ENCODE measurements around the gene G6PC2. TPM values are rescaled to one million over a fixed set of nuclear protein-coding genes. Genes with fewer than 3 reads are reported as not detected.

The G6PC2 gene
- total RNA-seq, 6 donors from 2014 or later, result not detected

DNA sequence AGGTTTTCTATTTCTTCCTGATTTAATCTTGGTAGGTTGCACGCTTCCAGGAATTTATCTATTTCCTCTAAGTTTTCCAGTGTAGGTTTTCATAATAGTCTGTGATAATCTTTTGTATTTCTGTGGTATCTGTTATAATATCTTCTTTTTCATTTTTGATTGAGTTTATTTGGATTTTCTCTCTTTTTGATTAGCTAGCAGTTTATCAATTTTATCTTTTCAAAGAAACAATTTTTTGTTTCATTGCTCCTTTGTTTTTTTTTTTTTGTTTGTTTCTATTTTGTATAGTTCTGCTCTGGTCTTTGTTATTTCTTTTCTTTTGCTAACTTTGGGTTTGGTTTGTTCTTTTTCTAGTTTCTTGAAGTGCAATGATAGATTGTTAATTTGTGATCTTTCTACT, 51.3 kb downstream of the G6PC2 start:
- TF ChIP-seq, protein P1, sequence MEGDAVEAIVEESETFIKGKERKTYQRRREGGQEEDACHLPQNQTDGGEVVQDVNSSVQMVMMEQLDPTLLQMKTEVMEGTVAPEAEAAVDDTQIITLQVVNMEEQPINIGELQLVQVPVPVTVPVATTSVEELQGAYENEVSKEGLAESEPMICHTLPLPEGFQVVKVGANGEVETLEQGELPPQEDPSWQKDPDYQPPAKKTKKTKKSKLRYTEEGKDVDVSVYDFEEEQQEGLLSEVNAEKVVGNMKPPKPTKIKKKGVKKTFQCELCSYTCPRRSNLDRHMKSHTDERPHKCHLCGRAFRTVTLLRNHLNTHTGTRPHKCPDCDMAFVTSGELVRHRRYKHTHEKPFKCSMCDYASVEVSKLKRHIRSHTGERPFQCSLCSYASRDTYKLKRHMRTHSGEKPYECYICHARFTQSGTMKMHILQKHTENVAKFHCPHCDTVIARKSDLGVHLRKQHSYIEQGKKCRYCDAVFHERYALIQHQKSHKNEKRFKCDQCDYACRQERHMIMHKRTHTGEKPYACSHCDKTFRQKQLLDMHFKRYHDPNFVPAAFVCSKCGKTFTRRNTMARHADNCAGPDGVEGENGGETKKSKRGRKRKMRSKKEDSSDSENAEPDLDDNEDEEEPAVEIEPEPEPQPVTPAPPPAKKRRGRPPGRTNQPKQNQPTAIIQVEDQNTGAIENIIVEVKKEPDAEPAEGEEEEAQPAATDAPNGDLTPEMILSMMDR (IDR thresholded peaks at IDR 0.05), result no peak
- TF ChIP-seq POLR2A (IDR thresholded peaks at IDR 0.05), result no peak
- no peak for TF ChIP-seq EP300 (IDR thresholded peaks at IDR 0.05)
- no peak for TF ChIP-seq POLR2AphosphoS5 (IDR thresholded peaks at IDR 0.05)
- Histone ChIP-seq H3K27ac (no peak overlapping the region), H3K36me3 (no peaks in the 10 kb centered on the region), H3K4me3 (no peak overlapping the region), H3K27me3 (no peaks in the 10 kb centered on the region), H3K4me1 (no peaks in the 10 kb centered on the region), H3K9me3 (peaks cover 0 to 4% (median 0%) of the 10 kb centered on the region in 4 donors)
- WGBS, 2 donors, result 85 to 93% methylated on average over 1 of the region's 1 CpG
- ATAC-seq (ENCODE audit: low FRiP score in 2 of 2) (no peak), DNase-seq (no peak)

DNA sequence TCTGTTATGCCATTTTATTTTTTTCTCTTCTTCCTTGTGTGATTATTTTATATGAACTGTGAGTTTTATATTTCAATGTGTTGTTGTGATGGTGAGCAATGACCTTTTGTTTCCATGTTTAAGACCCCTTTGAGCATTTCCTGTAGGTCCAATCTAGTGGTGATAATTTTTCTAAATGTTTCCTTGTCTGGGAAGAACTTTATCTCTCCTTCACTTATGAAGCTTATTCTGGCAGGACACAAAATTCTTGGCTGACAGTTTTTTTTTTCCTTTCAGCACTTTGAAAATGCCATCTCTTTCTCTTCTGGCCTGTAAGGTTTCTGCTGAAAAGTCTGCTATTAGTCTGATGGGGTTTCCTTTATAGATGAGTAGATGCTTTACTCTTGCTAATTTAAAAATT, 53.2 kb downstream of the G6PC2 start:
- Histone ChIP-seq H3K4me3 (no peak overlapping the region), H3K4me1 (no peaks in the 10 kb centered on the region), H3K27me3 (no peaks in the 10 kb centered on the region), H3K9me3 (peaks cover 0 to 4% (median 0%) of the 10 kb centered on the region in 4 donors), H3K27ac (no peak overlapping the region), H3K36me3 (no peaks in the 10 kb centered on the region)
- TF ChIP-seq, protein P1 (IDR thresholded peaks at IDR 0.05), result no peak
- no peak for TF ChIP-seq POLR2A (IDR thresholded peaks at IDR 0.05)
- no peak for TF ChIP-seq EP300 (IDR thresholded peaks at IDR 0.05)
- TF ChIP-seq POLR2AphosphoS5 (IDR thresholded peaks at IDR 0.05), result no peak
- DNase-seq, result no peak
- no peak for ATAC-seq (ENCODE audit: low FRiP score in 2 of 2)

DNA sequence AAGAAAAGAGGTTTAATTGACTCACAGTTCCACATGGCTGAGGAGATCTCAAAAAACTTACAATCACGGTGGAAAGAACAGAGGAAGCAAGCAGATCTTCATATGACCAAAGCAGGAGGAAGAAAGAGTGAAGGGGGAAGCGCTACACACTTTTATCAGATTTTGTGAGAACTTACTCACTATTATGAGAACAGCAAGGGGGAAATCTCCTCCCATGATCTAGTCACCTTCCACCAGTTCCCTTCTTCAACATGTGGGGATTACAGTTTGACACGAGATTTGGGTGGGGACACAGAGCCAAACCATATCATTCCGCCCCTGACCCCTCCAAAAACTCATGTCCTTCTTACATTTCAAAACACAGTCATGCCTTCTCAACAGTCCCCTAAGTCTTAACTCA, 54.2 kb downstream of the G6PC2 start:
- TF ChIP-seq POLR2AphosphoS5 (IDR thresholded peaks at IDR 0.05), result no peak
- no peak for TF ChIP-seq EP300 (IDR thresholded peaks at IDR 0.05)
- no peak for TF ChIP-seq POLR2A (IDR thresholded peaks at IDR 0.05)
- TF ChIP-seq, protein P1 (IDR thresholded peaks at IDR 0.05), result no peak
- H3K4me1 ChIP-seq, result no peaks in the 10 kb centered on the region
- no peak overlapping the region for H3K4me3 ChIP-seq
- H3K36me3 ChIP-seq, result no peaks in the 10 kb centered on the region
- no peaks in the 10 kb centered on the region for H3K27me3 ChIP-seq
- WGBS, 2 donors, result 90 to 94% methylated on average over 4 of the region's 4 CpGs
- DNase-seq (no peak), ATAC-seq (ENCODE audit: low FRiP score in 2 of 2) (no peak)
- H3K27ac ChIP-seq, result no peak overlapping the region
- peaks cover 0 to 4% (median 0%) of the 10 kb centered on the region in 4 donors for H3K9me3 ChIP-seq

DNA sequence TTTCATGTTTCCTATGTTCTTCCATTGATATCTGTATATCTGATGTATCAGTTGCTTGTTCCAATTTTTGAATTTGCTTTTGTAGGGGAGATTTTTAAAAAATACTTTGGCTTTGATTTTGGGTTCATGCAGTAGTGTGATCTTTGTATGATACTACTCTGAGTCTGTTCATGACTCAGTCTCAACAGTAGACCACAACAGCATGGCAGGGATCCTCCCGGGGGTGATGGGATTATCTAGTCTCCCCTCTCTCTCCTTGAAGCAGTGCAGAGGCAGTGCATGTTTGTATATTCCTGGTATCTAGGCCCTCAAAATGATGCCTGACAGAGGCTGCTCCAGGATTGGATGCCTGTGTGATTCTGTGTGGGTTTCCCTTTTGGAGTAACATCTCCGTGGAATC, 55.3 kb downstream of the G6PC2 start:
- Histone ChIP-seq H3K4me1 (no peaks in the 10 kb centered on the region), H3K4me3 (no peak overlapping the region), H3K36me3 (no peaks in the 10 kb centered on the region), H3K27ac (no peak overlapping the region), H3K9me3 (peaks cover 0 to 4% (median 0%) of the 10 kb centered on the region in 4 donors), H3K27me3 (no peaks in the 10 kb centered on the region)
- ATAC-seq (ENCODE audit: low FRiP score in 2 of 2) (no peak), DNase-seq (no peak)
- no peak for TF ChIP-seq POLR2AphosphoS5 (IDR thresholded peaks at IDR 0.05)
- TF ChIP-seq, protein P1 (IDR thresholded peaks at IDR 0.05), result no peak
- WGBS, 2 donors, result 97 to 100% methylated on average over 2 of the region's 2 CpGs

Other genes starting within 250 kb of the G6PC2 start
- 100 to 1,000 TPM in 1 of 6 donors, 10 to 100 TPM in 5; 33.5 to 110 (median 39.6) TPM for gene NOSTRIN, start 98.7 kb upstream of the G6PC2 start, total RNA-seq
- 1 to 10 TPM in 4 of 6 donors, under 1 TPM in 1, not detected in 1; 0.63 to 5.9 (median 1.3) TPM for gene SPC25, start 10.9 kb upstream of the G6PC2 start, total RNA-seq
- 1 to 10 TPM in 1 of 6 donors, under 1 TPM in 1, not detected in 4; 0.03 to 3.6 TPM for gene ABCB11, start 130.0 kb downstream of the G6PC2 start, total RNA-seq
- 10 to 100 TPM in 1 of 6 donors, 1 to 10 TPM in 5; 2.1 to 24.2 (median 4.6) TPM for gene DHRS9, start 168.3 kb downstream of the G6PC2 start, total RNA-seq

Measured in upper lobe of left lung (tissue), 6 donors.